Measurements from ENCODE around the gene NRG2.

GRCh38 chr5:139975306-139975705, 67.8 kb downstream of the NRG2 start:
- TF ChIP-seq CTCF (IDR thresholded peaks at IDR 0.05) (no peak), POLR2A (IDR thresholded peaks at IDR 0.05) (no peak)

All from thyroid gland (tissue), 4 donors.